Caco-2 (cell line): ENCODE data around the gene KCNK18. TPM values are rescaled to one million over a fixed set of nuclear protein-coding genes. Genes with fewer than 3 reads are reported as not detected.

Source experiments
- BruUV-seq: library from RNA; stranded (reverse); fragments of 400-500 nt; replicated peaks from 2 replicates; lab custom pipeline; 2021; lab: Mats Ljungman, UMichigan
- CTCF ChIA-PET: fragments of 300-600 bp; sonication (Branson Sonifier 250); formaldehyde crosslinking; loops from one replicate; lab custom pipeline; 2022; ENCODE audit warnings: antibody characterized with exemption; lab: Charles Lee
- POLR2A ChIA-PET: fragments of 300-600 bp; sonication (Branson Sonifier 250); formaldehyde crosslinking; loops from one replicate; lab custom pipeline; 2022; ENCODE audit warnings: antibody characterized with exemption; lab: Charles Lee
- DNase-seq, 2 experiments: peaks; one replicate each; pipeline versions ENCODE4 v3.0.0 to v3.0.0-alpha.2; 2020 to 2022
- H3K27me3 ChIP-seq: replicated peaks from 2 replicates; pipeline ENCODE4 v1.6.0; 2011; ENCODE audit warnings: low read length; ENCODE audit not compliant: control insufficient read depth, insufficient read depth
- H3K36me3 ChIP-seq: 2 replicates; pipeline ENCODE4 v1.5.1; 2011; ENCODE audit warnings: low read length; ENCODE audit not compliant: control insufficient read depth, insufficient read depth
- H3K4me1 ChIP-seq: fragments of 250-450 bp; sonication (Bioruptor Pico); 2 replicates; pipeline ENCODE4 v1.5.1; 2020; ENCODE audit warnings: mild to moderate bottlenecking
- H3K4me3 ChIP-seq: 2 replicates; pipeline ENCODE4 v1.5.1; 2011; ENCODE audit warnings: low read depth, mild to moderate bottlenecking, control low read depth, low read length
- H3K9me3 ChIP-seq: fragments of 250-450 bp; sonication (Bioruptor Pico); 2 replicates; pipeline ENCODE4 v1.5.1; 2020; ENCODE audit warnings: mild to moderate bottlenecking, moderate library complexity
- H3K27ac Mint-ChIP-seq: one replicate; pipeline ENCODE4 v1.8.0; 2022; ENCODE audit warnings: mixed read lengths; ENCODE audit not compliant: unreplicated experiment
- H3K27me3 Mint-ChIP-seq: one replicate; pipeline ENCODE4 v1.8.0; 2022; ENCODE audit warnings: mixed read lengths; ENCODE audit not compliant: insufficient read depth, unreplicated experiment
- H3K36me3 Mint-ChIP-seq: one replicate; pipeline ENCODE4 v1.8.0; 2022; ENCODE audit warnings: mild to moderate bottlenecking, mixed read lengths; ENCODE audit not compliant: insufficient read depth, unreplicated experiment
- H3K4me1 Mint-ChIP-seq: one replicate; pipeline ENCODE4 v1.8.0; 2022; ENCODE audit warnings: low read depth, mixed read lengths; ENCODE audit not compliant: unreplicated experiment
- H3K4me3 Mint-ChIP-seq: one replicate; pipeline ENCODE4 v1.8.0; 2022; ENCODE audit warnings: mild to moderate bottlenecking, moderate library complexity, mixed read lengths; ENCODE audit not compliant: unreplicated experiment
- H3K9me3 Mint-ChIP-seq: one replicate; pipeline ENCODE4 v1.8.0; 2022; ENCODE audit warnings: mixed read lengths; ENCODE audit not compliant: unreplicated experiment
- intact Hi-C: fragments of 100-400 bp; cut with micrococcal nuclease; formaldehyde crosslinking; loops from one replicate; pipeline ENCODE4 v1.10.0; 2022; ENCODE audit not compliant: unreplicated experiment
- total RNA-seq: library from RNA; stranded (reverse); gene quantifications from 2 replicates; pipeline ENCODE4 v1.2.3, GENCODE V29; 2022
- TF ChIP-seq, protein P1 (sequence below), 2 experiments: fragments of 200-600 bp in 1 of 2; IDR thresholded peaks; 1 replicate in 1 of 2; 2 replicates in 1 of 2; pipeline versions ENCODE4 v1.5.1 to v1.8.0; 2011 to 2022; ENCODE audit warnings: antibody characterized with exemption in 1 of 2, control low read depth in 1 of 2, inconsistent platforms in 1 of 2, low read depth in 1 of 2, low read length in 1 of 2, mild to moderate bottlenecking in 1 of 2, moderate library complexity in 1 of 2; ENCODE audit not compliant: insufficient read depth in 1 of 2, severe bottlenecking in 1 of 2, unreplicated experiment in 1 of 2

The KCNK18 gene
- total RNA-seq, 1 experiment from 2014 or later = not detected

DNA sequence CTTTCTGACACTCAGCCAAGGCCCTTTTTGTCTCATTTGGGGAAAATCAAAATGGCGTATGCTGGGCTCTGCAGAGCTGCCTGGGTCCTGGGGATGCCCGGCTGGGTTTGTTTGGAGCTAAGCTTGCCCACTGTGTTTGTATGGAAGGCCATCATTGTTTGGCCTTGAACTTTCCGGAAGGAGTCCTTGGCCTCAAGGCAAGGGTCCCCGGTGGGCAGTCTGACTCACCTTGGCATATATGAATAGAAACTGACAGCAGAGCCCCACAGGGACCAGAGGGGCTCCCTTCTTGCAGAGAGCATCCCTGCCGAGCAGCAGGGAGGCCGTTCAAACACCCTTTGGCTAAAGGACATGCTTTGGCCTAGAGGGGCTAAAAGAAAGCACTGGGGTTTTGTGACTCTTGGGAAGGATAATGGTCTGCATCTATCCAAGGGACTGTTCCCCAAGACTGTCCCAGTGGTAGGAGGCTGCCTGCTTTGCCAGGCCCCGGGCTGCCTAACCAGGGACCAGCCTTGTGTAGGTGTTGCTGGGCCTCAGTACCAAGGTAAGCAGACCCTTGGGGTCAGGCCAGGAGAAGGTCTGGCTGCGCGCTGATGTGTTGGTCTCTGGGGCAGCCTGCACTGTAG is 58.7 kb downstream of the KCNK18 start:
- Mint-ChIP-seq H3K27me3 (peaks cover 11% of the 10 kb centered on the region), H3K9me3 (no peaks in the 10 kb centered on the region)

DNA sequence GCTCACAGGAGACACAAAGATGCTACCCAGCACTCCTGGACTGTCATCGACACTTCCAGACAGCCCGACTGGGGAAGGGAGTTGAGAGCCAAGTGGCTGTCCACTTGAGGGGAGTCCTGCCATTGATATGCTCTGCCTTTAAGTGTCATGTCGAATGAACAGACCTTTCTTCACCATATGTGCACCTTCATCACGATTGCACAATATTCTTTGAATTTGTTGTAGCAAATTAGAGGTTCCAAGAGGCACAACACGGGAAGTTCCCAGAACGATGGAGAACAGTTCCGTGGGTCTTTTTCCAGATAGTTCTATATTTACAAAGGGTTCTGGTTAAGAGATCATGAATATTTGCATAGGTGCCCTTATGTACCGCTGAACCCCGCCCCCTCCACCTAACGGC is 59.6 kb downstream of the KCNK18 start:
- BruUV-seq = no TSS peak
- no peaks in the 10 kb centered on the region for H3K9me3 ChIP-seq
- ChIA-PET CTCF (no interaction called here), POLR2A (no interaction called here)
- Mint-ChIP-seq H3K4me3 (no peak overlapping the region), H3K36me3 (no peaks in the 10 kb centered on the region), H3K9me3 (no peaks in the 10 kb centered on the region), H3K27ac (no peak overlapping the region), H3K4me1 (no peaks in the 10 kb centered on the region), H3K27me3 (peaks cover 8% of the 10 kb centered on the region)
- H3K36me3 ChIP-seq = no peaks in the 10 kb centered on the region
- TF ChIP-seq, protein P1, sequence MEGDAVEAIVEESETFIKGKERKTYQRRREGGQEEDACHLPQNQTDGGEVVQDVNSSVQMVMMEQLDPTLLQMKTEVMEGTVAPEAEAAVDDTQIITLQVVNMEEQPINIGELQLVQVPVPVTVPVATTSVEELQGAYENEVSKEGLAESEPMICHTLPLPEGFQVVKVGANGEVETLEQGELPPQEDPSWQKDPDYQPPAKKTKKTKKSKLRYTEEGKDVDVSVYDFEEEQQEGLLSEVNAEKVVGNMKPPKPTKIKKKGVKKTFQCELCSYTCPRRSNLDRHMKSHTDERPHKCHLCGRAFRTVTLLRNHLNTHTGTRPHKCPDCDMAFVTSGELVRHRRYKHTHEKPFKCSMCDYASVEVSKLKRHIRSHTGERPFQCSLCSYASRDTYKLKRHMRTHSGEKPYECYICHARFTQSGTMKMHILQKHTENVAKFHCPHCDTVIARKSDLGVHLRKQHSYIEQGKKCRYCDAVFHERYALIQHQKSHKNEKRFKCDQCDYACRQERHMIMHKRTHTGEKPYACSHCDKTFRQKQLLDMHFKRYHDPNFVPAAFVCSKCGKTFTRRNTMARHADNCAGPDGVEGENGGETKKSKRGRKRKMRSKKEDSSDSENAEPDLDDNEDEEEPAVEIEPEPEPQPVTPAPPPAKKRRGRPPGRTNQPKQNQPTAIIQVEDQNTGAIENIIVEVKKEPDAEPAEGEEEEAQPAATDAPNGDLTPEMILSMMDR (IDR thresholded peaks at IDR 0.05; ENCODE audit: insufficient read depth in 1 of 2, low read depth in 1 of 2, low read length in 1 of 2, severe bottlenecking in 1 of 2, unreplicated experiment in 1 of 2) = no peak
- no peak for DNase-seq
- intact Hi-C loops = no loop called here
- no peak overlapping the region for H3K4me3 ChIP-seq
- no peaks in the 10 kb centered on the region for H3K27me3 ChIP-seq
- no peaks in the 10 kb centered on the region for H3K4me1 ChIP-seq

More for the DNA sequence above, 58.7 kb downstream of the KCNK18 start:
- H3K4me3 Mint-ChIP-seq = no peak overlapping the region
- H3K4me1 Mint-ChIP-seq = no peaks in the 10 kb centered on the region
- Histone ChIP-seq H3K36me3 (no peaks in the 10 kb centered on the region), H3K4me3 (no peak overlapping the region), H3K27me3 (no peaks in the 10 kb centered on the region), H3K9me3 (no peaks in the 10 kb centered on the region), H3K4me1 (no peaks in the 10 kb centered on the region)
- no peaks in the 10 kb centered on the region for H3K36me3 Mint-ChIP-seq
- no peak overlapping the region for H3K27ac Mint-ChIP-seq
- DNase-seq = no peak
- intact Hi-C loops = no loop called here
- TF ChIP-seq, protein P1 (IDR thresholded peaks at IDR 0.05; ENCODE audit: insufficient read depth in 1 of 2, low read depth in 1 of 2, low read length in 1 of 2, severe bottlenecking in 1 of 2, unreplicated experiment in 1 of 2) = no peak
- POLR2A ChIA-PET = no interaction called here
- CTCF ChIA-PET = no interaction called here
- no TSS peak for BruUV-seq

DNA sequence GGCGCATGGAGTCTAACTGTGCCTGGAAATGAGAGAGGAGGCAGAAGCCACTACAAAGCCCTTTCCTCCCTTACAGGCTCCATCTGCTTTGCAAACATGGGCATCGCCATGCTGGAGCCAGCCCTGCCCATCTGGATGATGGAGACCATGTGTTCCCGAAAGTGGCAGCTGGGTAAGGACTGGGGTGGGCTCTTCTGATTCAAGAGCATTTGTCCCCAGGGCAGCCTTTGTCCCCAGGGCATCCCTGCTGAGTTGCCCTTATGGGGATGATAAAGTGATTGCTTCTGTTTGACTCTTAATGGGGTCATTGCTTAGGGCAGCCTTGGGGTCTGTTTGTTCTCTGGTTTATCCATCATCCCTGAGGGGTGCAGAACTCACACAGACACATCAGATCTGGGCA is 60.4 kb downstream of the KCNK18 start:
- no peak for DNase-seq
- Histone ChIP-seq H3K9me3 (no peaks in the 10 kb centered on the region), H3K4me1 (no peaks in the 10 kb centered on the region), H3K36me3 (no peaks in the 10 kb centered on the region), H3K27me3 (no peaks in the 10 kb centered on the region), H3K4me3 (no peak overlapping the region)
- no peak overlapping the region for H3K4me3 Mint-ChIP-seq
- BruUV-seq = no TSS peak
- H3K36me3 Mint-ChIP-seq = no peaks in the 10 kb centered on the region
- ChIA-PET CTCF (no interaction called here), POLR2A (no interaction called here)
- H3K9me3 Mint-ChIP-seq = no peaks in the 10 kb centered on the region
- H3K4me1 Mint-ChIP-seq = no peaks in the 10 kb centered on the region
- intact Hi-C loops = no loop called here
- H3K27ac Mint-ChIP-seq = no peak overlapping the region
- peaks cover 8% of the 10 kb centered on the region for H3K27me3 Mint-ChIP-seq
- TF ChIP-seq, protein P1 (IDR thresholded peaks at IDR 0.05; ENCODE audit: insufficient read depth in 1 of 2, low read depth in 1 of 2, low read length in 1 of 2, severe bottlenecking in 1 of 2, unreplicated experiment in 1 of 2) = no peak
